ENCODE data around the gene ZNF776.
"Not testable (repeated sequence)": the region's sequence is repeated elsewhere in the genome, so short reads cannot be mapped to it uniquely, and the experiment has no call there.

Gene ZNF776

DNA sequence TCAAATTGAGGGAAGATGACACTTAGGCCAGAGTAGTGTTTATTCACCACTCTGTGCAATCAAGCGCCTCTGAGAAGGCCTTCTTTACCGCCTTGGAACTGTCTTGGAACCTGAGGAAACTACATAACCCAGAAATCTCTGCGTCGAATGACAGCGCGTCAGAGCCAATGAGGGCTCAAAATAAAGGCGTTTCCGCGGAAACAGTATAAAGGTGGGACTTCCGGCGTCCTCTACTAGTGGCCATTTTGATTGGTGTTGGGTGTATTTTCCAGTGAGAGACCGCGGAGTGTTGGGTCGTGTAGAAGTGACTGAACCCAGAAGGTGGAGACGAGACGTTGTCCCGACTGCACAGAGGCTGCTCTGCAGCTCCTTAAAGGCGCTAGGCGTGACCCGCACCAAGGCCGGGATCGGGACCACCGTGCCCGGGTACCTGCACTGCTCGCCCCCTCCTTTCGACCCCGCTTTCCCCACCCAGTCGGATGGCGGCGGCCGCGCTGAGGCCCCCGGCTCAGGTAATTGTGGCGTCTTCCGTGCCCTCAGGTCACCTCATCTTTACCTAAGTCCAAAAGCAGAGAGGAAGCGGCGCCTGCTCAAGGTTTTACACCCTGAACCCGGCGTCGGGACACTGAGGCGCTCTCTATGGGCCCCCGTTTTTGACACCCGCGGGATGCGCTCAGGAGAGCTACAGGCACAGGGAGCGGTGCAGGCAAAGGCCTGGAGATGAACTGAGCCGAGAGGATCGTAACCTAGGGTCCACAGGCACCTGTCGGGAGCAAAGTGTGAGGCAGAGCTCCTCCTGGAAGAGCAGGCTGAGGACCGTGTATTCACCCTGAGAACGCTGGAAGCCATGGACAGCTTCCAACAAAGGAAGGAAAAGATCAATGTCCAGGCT lies at the start of gene ZNF776:
Gene ZNF776, plus strand, starts transcription at position 236 of the 892 bp plus-strand sequence. Its CDS starts 244 bp downstream, at position 480.
- DNase-seq = peak; percentile 75 to 81

GRCh38 chr19:57701625-57702024 lies 45.0 kb upstream of the ZNF776 start:
- DNase-seq = no peak

DNA sequence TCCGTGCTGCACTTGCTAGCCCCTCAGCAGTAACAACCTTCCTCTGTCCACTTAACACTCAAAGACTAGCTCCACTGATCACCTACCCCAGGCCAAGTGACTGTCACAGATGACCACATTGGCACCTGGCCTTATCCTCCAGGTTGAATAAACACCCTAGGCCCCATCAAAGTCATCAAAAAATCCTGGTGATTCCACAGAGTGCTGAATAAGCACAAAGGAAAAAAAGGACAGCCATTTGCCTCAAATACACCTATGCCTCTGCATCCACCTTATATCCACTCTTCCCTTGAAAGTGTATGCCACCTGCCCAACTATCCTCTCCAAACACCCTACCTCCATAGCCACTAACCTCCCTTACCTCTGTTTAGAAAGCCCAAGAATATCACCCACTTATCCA lies 40.3 kb upstream of the ZNF776 start:
- DNase-seq = no peak

- DNase-seq = peak; percentile 15 to 19
These were observed 37.8 kb upstream of the ZNF776 start, which contains the start of gene ZNF154 for GRCh38 chr19:57708641-57709361. Gene ZNF154 (minus strand): TSS chr19:57709204. CDS start chr19:57708971, 233 bp downstream.

- no peak for DNase-seq
These were observed 37.0 kb upstream of the ZNF776 start for GRCh38 chr19:57709616-57710015.

DNA sequence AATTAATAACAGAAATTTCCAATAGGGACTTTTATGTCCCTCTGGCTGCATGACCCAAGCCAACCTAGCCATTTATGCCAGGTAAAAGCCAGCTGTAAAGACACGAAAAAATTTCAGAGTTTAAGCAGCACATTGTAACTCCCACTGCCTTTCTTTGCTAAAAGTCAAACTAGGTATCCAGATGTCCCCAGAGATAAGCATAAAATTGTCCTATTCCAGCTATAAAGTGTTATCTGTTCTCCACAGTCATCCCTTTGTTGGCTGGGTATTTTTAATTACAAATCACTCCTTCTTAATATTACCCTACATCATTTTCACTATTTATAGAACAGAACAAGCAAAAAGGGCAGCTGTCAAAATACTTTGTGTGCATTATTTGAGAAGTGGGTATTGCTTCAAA lies 34.4 kb upstream of the ZNF776 start:
- DNase-seq = no peak

GRCh38 chr19:57719424-57719823 lies 27.2 kb upstream of the ZNF776 start:
- DNase-seq = no peak

- no peak for DNase-seq
These were observed 26.6 kb upstream of the ZNF776 start for GRCh38 chr19:57719901-57720519.

GRCh38 chr19:57720878-57721277 lies 25.7 kb upstream of the ZNF776 start:
- no peak for DNase-seq

GRCh38 chr19:57738320-57738719 lies 8.3 kb upstream of the ZNF776 start:
- DNase-seq = peak; percentile 23 to 29

GRCh38 chr19:57738770-57739169 lies 7.8 kb upstream of the ZNF776 start:
- not testable (repeated sequence) for DNase-seq

DNA sequence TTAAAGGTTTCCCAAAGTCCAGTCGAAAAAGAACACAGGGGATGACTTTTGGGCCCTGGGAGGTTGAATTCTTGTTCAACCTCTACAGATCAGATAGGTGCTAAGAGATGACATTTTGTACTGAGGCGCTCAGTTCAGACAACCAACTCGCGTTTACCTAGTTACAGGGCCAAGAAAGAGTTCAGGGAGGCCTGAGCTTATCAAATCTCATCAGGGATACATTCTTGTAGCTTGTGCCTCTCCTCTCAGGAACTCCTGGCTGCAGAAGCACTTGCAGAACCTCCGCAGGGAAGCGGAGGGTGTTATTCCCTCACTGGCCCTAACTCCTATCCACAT lies 825 bp downstream of the ZNF776 start:
- DNase-seq = no peak

DNA sequence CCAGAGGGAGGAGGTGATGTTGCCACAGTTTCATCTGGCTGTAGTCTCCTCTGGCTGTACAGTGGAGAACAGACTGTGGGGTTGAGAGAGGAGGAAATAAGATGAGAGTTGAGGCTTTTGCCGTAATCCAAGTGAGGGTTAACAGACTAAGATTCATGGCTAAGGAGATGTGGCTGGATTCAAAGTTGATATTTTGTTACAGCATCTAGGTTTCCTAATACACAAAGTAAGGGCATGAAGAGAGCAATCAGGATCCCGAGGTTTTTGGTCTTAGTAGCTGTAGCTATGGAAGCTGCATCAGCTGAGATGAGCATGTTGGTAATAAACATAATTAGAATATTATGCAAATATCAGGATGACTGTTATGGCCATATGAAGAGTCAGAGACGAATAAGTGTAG lies 1.4 kb downstream of the ZNF776 start:
- DNase-seq = no peak

- DNase-seq = no peak
These were observed 7.6 kb downstream of the ZNF776 start for GRCh38 chr19:57754091-57754673.

DNA sequence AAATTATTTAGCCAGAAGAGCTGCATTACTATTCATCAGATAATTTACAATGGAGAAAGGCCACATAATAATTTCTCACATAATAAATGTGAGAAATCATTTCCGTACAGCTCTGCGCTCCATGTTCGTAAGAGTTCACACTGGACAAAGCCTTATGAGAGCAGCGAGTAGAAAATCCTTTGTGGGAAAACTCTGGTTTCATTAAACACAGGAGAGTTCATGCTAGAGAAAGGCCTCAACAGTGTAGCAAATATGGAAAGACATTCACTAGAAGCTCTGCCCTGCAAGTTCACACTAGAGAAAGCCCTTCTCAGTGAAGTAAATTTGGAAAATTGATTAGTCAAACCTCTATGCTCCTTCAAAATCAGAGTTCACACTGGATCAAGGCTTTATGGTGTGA lies 8.4 kb downstream of the ZNF776 start:
- no peak for DNase-seq

DNA sequence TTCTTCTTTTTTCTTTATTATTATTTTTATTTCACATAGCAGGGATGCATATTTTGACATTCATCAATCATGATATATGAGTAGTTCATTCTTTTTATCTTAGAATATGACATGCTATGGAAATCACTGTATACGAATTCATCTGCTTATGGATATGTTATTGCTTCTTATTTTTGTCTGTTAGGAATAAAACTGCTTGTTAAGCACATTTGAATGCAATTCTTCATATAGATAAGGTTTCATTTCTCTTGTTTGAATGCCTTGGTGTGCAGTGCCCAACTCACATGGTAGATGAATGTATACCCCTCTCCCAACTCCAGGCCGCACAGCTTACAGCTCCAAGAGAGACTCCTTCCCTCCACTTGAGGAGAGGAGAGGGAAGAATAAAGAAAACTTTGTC lies 11.3 kb downstream of the ZNF776 start:
- no peak for DNase-seq

DNA sequence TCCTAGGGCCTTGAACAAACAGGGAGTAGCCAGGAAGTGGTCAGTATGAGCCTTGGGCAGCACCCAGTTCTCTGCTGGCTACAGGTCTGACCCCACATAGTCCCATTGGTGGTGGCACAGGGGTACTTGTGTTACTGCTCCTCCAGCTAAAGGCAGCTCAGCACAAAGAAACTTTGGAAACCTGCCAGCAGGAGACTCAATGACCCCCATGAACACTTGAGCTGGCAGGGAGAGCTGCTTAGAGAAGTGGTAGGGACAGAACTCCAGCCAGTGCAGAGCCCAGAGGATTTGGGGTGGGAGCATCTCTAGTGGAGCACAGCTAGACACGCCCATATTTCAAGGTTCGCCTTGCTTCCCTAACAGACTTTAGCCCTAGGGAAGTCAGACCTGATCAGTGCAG lies 12.5 kb downstream of the ZNF776 start:
- no peak for DNase-seq

DNA sequence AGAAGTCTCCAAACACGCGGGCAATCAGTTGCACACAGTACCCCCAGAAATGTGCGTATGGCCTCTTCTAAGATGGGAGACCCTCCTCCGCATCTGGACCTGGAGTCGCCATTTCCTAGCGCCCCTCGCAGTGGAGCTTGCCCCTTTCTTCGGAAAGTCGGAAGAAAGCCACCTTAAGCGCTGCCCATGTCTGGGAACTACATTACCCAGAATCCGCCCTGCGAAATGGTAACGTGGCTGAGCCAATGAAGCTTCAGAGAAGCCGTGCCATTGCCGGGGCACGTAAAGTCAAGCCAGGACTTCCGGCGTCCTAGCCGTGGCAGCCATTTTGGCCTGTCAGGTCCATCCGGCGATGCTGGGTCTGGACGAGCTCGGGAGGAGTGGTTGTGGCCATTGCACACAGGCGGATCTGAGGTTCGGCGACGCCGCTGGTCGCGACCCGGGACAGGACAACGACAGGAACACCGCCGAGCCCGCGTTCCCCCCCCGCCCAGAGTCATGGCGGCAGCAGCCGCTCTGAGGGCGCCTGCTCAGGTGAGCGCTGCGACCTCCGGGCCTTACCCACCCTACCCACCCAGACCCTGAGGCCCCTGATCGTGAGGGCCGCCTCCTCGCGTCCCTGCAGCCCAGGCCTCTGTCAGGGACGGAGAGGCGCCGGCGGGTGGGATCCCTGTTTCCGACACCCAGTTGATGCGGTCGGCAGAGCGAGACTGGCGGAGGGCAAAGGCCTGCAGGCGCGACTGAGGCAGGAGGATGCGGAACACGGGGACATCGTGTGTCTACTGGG lies 22.9 kb downstream of the ZNF776 start, which contains the start of gene ZNF586:
Gene ZNF586, plus strand, starts transcription at position 332 of the 787 bp plus-strand sequence. Its CDS starts 167 bp downstream, at position 499.
- DNase-seq = peak; percentile 80 to 81

GRCh38 chr19:57771417-57771816 lies 24.8 kb downstream of the ZNF776 start:
- DNase-seq = no peak

GRCh38 chr19:57773488-57773887 lies 26.9 kb downstream of the ZNF776 start:
- DNase-seq = no peak

- no peak for DNase-seq
These were observed 30.2 kb downstream of the ZNF776 start for GRCh38 chr19:57776764-57777296.

DNA sequence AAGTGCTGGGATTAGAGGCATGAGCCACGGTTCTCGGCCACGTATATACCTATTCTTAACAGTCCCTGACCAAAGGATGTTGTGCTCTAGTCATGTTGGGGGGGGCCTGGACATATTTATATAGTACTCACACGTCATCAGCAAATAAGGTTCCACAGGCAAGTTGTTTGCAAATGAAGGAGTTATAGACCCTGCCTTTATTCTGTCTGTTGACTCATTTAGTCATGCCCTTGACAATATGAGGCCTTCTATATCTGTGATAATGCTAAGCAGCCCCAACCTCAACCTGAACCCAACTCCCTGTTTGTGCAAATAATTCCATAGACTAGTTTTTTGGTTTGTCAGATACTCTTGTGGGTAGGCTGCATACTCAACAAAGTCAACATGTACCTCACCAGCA lies 31.7 kb downstream of the ZNF776 start:
- DNase-seq = no peak

Data from activated CD4-positive, alpha-beta T cell treated with anti-CD3 and anti-CD28 coated beads for 4 hours (primary cell).